ENCODE results near the gene PGP.

PGP gene

GRCh38 chr16:2236337-2237101 is 21.9 kb upstream of the PGP start, which contains the start of gene DNASE1L2:
TSS of gene DNASE1L2 (plus strand) at chr16:2236444. CDS start at chr16:2236817, 373 bp downstream.
- peak within 1 kb of the TSS; percentile 14 for H3K4me3 ChIP-seq (replicated peaks; ENCODE audit: low read depth, low read length)
- TF ChIP-seq CTCF (IDR thresholded peaks at IDR 0.05; ENCODE audit: low read length, missing control alignments), result no peak
- DNase-seq (ENCODE audit: low read depth), result peak; percentile 21

- no peak for TF ChIP-seq CTCF (IDR thresholded peaks at IDR 0.05; ENCODE audit: low read length, missing control alignments)
- H3K4me3 ChIP-seq (replicated peaks; ENCODE audit: low read depth, low read length), result no peak overlapping the region
- DNase-seq (ENCODE audit: low read depth), result no peak
Measured at GRCh38 chr16:2235695-2236336, 21.2 kb upstream of the PGP start.

GRCh38 chr16:2235234-2235651 is 20.6 kb upstream of the PGP start:
- no peak overlapping the region for H3K4me3 ChIP-seq (replicated peaks; ENCODE audit: low read depth, low read length)
- TF ChIP-seq CTCF (IDR thresholded peaks at IDR 0.05; ENCODE audit: low read length, missing control alignments), result no peak
- DNase-seq (ENCODE audit: low read depth), result no peak

GRCh38 chr16:2234813-2235170 is 20.2 kb upstream of the PGP start:
- no peak overlapping the region for H3K4me3 ChIP-seq (replicated peaks; ENCODE audit: low read depth, low read length)
- no peak for DNase-seq (ENCODE audit: low read depth)
- no peak for TF ChIP-seq CTCF (IDR thresholded peaks at IDR 0.05; ENCODE audit: low read length, missing control alignments)

- no peak for DNase-seq (ENCODE audit: low read depth)
- no peak overlapping the region for H3K4me3 ChIP-seq (replicated peaks; ENCODE audit: low read depth, low read length)
- no peak for TF ChIP-seq CTCF (IDR thresholded peaks at IDR 0.05; ENCODE audit: low read length, missing control alignments)
Measured at GRCh38 chr16:2233872-2234812, 19.5 kb upstream of the PGP start.

GRCh38 chr16:2233046-2233775 is 18.6 kb upstream of the PGP start:
- no peak for DNase-seq (ENCODE audit: low read depth)
- TF ChIP-seq CTCF (IDR thresholded peaks at IDR 0.05; ENCODE audit: low read length, missing control alignments), result no peak
- H3K4me3 ChIP-seq (replicated peaks; ENCODE audit: low read depth, low read length), result no peak overlapping the region
